ENCODE data around the gene IRF2BP2.

Gene IRF2BP2

GRCh38 chr1:234584926-234585325 lies 25.1 kb downstream of the IRF2BP2 start (continued):
- TF ChIP-seq ZNF518A (tag by site-specific recombination; conservative IDR thresholded peaks at IDR 0.05; ENCODE audit: low read depth) = no peak
- peak; percentile 93 for TF ChIP-seq ZNF660 (tag by site-specific recombination; IDR thresholded peaks at IDR 0.05)
- no peak for TF ChIP-seq ZNF549 (tag by site-specific recombination; IDR thresholded peaks at IDR 0.05)
- no peak for TF ChIP-seq ZNF280C (tag by site-specific recombination; IDR thresholded peaks at IDR 0.05)
- no peak for TF ChIP-seq HOXD13 (CRISPR knock-in tag; IDR thresholded peaks at IDR 0.05; ENCODE audit: borderline replicate concordance)
- no peak for TF ChIP-seq ZNF621 (tag by site-specific recombination; IDR thresholded peaks at IDR 0.05)
- no peak for TF ChIP-seq ZNF654 (tag by site-specific recombination; IDR thresholded peaks at IDR 0.05; ENCODE audit: low read depth)
- peak; percentile 72; the same call in 1 of the 2 replicates for TF ChIP-seq REST (tag by site-specific recombination; IDR thresholded peaks at IDR 0.05)
- no peak for TF ChIP-seq KLF17 (tag by site-specific recombination; IDR thresholded peaks at IDR 0.05)
- TF ChIP-seq ZFHX2 (tag by site-specific recombination; conservative IDR thresholded peaks at IDR 0.05) = no peak
- TF ChIP-seq ZNF623 (tag by site-specific recombination; IDR thresholded peaks at IDR 0.05) = no peak
- TF ChIP-seq ZNF148 (tag by site-specific recombination; IDR thresholded peaks at IDR 0.05; ENCODE audit: borderline replicate concordance) = no peak
- no peak for TF ChIP-seq ZNF645 (tag by site-specific recombination; IDR thresholded peaks at IDR 0.05)
- TF ChIP-seq ZNF777 (tag by site-specific recombination; IDR thresholded peaks at IDR 0.05; ENCODE audit: borderline replicate concordance) = no peak
- peak; percentile 41 for TF ChIP-seq IKZF3 (tag by site-specific recombination; IDR thresholded peaks at IDR 0.05)
- TF ChIP-seq ZBTB44 (tag by site-specific recombination; IDR thresholded peaks at IDR 0.05) = peak; percentile 45
- TF ChIP-seq PRDM6 (tag by site-specific recombination; IDR thresholded peaks at IDR 0.05) = no peak
- no peak for TF ChIP-seq KLF7 (tag by site-specific recombination; IDR thresholded peaks at IDR 0.05; ENCODE audit: borderline replicate concordance)

Measured in HEK293 (cell line).